GM21529 (cell line): ENCODE data around the gene FARP2.
"Not testable (repeated sequence)": the region's sequence is repeated elsewhere in the genome, so short reads cannot be mapped to it uniquely, and the experiment has no call there.

Experiments used
- ATAC-seq: cut with Tn5 transposase; IDR thresholded peaks from one replicate; pipeline ENCODE4 v1.9.1; 2021; ENCODE audit not compliant: unreplicated experiment

The FARP2 gene

DNA sequence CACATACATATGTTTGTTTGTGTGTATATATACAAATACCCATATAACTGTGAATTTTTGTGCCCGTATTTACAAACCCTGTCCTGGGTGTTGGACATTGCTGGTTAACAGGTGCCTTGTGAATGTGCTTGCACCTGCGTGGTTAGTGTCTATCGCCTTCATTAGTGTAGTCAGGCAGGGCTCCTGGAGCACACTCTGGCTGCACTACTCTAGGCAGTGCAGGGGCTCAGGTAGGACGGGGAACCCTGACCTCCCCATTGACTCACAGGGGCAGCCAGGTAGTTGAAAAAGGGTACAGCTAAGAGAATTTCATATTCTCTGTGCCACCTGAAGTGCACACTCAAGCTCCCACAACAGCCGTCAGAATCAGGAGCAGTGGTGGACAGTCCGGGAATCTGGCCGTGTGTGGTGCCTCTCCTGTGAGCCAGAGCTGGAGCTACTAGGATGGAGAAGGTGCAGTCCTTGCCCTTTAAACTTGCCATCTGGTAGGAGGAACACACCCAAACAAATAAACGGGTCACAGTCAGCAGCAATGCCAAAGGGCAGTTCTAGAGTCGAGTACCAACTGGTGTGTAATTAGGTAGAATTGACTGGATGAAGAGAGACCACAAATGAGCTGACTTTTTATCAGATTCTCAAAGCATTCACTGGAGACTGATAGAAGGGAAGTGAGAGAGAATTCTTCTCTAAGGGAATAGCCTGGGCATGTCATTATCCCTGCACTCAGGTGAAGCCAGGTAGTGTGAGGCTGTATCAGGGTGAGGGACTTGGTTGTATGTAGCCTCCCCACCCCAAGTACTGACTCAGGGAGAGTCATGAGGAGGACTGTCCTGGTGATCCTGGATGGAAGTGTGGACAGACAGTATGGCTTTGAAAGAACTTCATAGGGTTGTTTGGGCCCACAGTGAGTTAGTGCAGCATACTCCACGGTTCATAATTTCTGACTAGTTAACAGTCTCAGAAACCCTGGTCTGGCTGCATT lies 44.1 kb downstream of the FARP2 start:
- no peak for ATAC-seq

DNA sequence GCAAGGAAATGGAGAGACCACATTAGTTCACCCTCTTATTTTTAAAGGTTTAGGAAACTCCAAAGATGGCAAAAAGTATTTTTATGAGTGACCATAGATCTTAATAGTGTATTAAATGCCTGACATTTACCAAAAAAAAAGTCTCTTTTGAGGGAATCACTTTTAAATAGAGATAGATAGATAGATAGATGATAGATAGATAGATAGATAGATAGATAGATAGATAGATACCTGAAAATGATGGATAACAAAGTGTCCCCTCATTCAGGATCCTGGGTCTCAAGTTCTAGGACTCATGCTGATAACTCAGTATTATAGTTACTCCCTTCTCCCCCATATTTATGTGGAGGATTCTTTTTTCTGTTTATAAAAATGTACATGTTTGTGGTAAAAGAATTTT lies 52.8 kb downstream of the FARP2 start:
- ATAC-seq, result no peak

- no peak for ATAC-seq
Observed at GRCh38 chr2:241410739-241411176, 54.7 kb downstream of the FARP2 start.

DNA sequence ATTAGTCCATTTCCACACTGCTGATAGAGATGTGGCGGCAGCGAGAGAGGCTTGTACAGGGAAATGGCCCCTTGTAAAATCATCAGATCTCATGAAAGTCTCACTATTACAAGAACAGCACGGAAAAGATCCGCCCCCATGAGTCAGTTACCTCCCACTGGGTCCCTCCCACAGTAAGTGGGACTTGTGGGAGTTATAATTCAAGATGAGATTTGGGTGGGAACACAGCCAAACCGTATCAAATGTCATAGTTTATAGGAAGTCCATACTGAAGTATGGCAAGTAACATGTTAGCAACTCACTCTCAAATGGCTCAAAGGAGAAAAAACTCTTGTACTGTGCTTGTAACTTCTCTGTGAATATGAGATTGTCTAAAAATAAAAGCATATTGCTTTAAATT lies 56.1 kb downstream of the FARP2 start:
- ATAC-seq, result no peak

- not testable (repeated sequence) for ATAC-seq
Observed at GRCh38 chr2:241413501-241413900, 57.4 kb downstream of the FARP2 start.

DNA sequence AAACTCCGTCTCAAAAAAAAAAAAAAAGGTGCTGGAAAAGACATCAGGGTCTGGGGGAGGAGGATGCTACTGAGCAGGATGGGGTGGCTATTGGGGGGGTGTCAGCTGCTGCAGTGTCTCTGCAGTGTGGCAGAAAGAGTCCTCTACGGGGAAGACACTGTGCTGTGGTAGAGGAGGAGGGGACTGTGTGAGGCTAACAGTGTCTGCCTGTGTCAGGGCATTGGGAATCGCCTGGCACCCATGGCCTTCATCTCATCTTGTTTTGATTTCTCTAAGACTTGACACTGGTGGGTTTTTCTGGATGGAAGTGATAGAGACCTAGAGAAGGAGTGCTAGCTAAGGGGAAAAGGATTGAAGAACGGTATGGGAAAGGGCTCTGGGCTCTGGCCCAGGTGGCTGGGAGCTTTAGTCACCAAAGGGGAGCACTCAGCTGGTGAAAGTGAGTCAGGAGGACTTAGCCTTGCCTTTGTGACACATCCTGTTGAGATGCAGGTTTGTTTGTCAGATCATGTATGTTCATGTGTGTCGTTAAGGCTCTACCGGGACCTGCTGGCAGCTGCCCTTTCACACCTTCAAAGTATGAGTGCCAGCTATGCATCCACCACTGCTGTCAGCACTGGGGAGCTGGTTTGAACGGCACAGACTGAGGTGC lies 58.0 kb downstream of the FARP2 start:
- no peak for ATAC-seq

DNA sequence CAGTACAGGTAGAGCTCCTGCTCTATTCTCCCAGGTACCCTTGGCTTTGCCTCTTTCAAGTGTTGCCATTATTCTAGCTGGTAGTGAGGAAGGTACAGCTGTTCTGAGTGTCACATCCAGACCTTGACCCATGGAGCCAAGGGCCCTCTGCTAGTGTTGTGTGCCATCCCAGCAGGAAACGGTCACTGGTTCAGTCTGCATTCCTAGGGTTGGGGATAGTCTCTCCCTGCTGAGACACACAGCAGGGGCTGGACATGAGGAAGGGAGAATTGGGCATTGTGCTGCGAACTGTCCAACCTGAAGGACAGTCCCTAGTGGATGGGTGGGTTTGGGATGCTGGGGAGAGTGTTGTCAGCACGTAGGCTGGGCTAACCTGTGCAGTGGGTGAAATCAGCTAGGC lies 59.1 kb downstream of the FARP2 start:
- ATAC-seq, result no peak

DNA sequence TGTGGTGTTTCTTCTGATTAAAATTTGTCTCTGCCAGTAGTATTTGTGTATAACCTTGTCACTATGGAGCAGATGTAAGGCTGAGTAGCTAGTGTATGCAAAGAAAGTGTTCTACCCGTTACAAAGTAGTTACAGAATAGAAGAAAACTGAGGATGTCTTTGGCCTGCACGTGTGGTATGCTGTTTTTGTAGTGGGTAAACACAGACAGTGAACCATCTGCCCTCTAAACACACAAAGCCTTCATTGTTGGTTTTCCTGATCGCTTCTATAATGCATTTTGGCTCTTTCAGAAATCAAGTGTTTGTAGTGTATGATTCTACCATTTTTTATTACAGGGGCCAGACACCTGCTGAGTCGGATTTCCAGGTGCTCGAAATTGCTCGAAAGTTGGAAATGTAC lies 61.5 kb downstream of the FARP2 start:
- ATAC-seq, result no peak

- ATAC-seq, result no peak
Observed at GRCh38 chr2:241421330-241421729, 65.2 kb downstream of the FARP2 start.

DNA sequence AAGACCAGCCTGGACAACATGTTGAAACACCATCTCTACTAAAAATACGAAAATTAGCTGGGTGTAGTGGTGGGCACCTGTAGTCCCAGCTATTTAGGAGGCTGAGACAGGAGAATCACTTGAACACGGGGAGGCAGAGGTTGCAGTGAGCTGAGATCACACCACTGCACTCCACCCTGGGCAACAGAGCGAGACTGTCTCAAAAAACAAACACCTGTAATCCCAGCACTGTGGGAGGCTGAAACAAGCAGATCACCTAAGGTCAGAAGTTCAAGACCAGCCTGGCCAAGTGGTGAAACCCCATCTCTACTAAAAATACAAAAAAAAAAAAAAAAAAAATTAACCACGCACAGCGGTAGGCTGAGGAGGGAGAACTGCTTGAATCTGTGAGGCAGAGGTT lies 65.9 kb downstream of the FARP2 start:
- ATAC-seq, result not testable (repeated sequence)

GRCh38 chr2:241422350-241422749 lies 66.3 kb downstream of the FARP2 start:
- no peak for ATAC-seq

DNA sequence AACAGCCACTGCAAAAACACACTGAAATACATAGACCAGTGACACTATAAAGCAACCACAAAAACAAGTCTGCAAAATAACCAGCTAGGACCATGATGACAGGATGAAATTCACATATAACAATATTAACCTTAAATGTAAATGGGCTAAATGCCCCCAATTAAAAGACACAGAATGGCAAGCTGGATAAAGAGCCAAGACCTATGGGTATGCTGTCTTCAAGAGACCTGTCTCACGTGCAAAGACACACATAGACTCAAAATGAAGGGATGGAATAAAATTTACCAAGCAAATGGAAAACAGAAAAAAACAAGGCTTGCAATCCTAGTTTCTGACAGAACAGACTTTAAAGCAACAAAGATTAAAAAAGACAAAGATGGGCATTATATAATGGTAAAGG lies 67.4 kb downstream of the FARP2 start:
- ATAC-seq, result not testable (repeated sequence)

GRCh38 chr2:241425368-241425767 lies 69.3 kb downstream of the FARP2 start:
- ATAC-seq, result no peak

GRCh38 chr2:241430178-241430577 lies 74.1 kb downstream of the FARP2 start:
- no peak for ATAC-seq

DNA sequence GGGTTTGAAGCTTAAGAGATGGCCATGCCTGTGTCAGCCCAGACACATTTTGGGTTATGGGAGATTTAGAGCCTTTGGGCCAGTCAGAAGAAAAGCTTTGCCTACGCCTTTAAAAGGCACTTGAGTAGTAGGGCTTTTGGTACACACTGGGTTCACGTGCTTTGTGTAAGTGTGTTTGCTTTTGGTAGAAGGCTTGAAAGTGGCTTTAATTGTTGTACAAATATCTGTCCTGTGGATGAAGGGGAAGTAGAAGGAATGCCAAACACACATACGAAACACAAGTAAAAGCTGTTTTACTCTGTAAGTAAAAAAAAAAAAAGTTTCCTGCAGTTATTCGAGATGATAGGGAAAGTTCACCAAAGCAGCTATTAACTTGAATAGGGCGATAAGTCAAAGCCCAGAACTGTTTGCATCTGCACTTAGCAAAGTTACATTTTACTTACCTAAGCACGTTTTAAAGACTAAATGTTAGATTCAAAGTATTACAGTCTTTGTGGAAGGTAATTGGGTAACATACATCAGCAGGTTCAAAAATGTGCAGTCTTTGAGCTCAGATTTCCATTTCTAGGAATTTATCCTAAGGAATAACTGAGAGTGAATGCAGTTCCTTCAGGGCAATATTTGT lies 76.9 kb downstream of the FARP2 start:
- no peak for ATAC-seq

DNA sequence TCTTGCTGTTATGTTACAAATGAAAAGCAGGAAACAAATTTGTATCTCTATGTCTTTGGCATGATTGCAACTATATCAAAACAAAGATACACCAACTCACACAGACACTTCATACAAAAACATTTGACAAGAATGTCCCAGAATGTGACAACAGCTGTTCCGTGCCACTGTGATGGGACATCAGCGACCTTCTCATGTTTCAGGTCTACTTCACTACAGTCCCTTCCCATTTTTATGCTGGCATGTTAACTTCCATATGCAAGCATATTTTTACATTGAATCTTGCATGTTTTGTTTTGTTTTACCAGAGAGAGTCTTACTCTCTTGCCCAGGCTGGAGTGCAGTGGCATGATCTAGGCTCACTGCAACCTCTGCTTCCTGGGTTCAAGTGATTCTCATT lies 81.1 kb downstream of the FARP2 start:
- ATAC-seq, result no peak

DNA sequence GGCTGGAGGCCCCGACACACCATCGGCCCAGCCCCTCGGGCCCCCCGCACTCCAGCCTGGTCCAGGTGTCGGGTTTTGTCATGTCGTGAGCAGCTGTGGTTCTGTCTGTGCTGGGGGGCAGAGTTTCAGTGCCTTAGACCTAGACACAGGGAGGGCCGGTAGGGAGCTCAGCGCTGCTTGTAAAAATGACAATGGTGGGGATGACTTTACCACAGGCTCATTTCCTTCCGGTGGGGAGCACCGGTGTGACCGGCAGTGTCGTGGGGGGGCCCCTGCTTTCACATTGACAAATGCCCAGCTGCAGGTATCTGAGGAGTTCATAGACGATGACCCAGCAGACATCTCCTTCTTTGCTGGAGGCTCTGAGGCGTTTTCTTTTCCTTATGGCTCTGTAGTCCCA lies 85.4 kb downstream of the FARP2 start:
- no peak for ATAC-seq

DNA sequence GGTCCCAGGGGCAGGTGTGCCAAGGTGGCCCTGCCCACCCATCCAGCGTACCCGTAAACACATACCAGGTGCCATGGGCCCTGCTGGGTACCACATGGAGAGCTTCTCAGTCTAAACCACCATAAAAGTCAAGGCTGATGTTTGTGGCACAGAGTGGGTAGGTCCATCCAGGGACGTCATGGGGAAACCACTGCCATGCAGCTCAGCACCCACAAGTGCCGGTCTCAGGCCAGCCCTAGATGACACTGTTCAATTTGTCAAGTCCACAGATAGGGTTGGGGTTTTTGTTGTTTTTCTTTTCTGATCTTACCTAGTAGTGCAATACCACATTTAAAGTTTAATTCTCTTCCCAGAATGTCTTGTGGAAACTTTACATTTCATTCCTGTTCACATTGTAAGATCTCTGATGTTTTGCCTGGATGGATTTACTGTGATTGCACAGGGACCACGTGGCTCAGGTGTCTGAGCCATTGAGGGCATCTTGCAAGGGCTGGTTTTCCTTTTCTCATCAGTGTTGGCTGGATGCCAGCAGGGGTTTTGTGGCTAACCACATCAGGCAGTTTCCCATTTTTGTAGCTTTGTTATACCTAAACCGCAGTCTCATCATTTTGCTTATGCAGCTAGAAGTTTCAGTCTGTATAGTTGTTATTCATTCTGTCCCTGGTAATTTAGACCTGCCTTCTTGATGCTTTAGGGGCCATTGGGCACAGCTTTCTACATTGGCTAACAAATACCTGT lies 87.6 kb downstream of the FARP2 start:
- ATAC-seq, result no peak

- ATAC-seq, result no peak
Observed at GRCh38 chr2:241445426-241445825, 89.3 kb downstream of the FARP2 start.

- not testable (repeated sequence) for ATAC-seq
Observed at GRCh38 chr2:241450092-241450491, 94.0 kb downstream of the FARP2 start.
